ENCODE results near the gene TET3.

DNA sequence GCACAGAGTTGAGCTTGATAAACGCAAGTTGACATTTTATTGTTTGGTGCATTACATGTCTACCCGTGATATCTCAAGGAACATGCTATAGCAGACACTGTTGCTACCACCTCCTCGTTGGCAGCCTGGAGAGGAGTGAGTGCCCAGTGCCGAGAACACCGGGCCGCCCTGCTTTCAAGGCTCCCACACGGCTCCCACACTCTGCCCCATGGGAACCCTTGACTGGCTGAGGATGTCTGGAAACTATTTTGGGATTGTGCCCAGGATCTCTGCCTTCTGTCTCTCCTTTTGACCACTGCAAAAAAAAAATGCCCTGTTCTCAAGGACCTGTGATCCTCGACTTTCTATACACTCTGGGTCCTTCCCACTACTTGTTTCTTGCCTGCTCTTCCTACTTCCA lies 21.1 kb downstream of the TET3 start:
- TF ChIP-seq, protein P1, sequence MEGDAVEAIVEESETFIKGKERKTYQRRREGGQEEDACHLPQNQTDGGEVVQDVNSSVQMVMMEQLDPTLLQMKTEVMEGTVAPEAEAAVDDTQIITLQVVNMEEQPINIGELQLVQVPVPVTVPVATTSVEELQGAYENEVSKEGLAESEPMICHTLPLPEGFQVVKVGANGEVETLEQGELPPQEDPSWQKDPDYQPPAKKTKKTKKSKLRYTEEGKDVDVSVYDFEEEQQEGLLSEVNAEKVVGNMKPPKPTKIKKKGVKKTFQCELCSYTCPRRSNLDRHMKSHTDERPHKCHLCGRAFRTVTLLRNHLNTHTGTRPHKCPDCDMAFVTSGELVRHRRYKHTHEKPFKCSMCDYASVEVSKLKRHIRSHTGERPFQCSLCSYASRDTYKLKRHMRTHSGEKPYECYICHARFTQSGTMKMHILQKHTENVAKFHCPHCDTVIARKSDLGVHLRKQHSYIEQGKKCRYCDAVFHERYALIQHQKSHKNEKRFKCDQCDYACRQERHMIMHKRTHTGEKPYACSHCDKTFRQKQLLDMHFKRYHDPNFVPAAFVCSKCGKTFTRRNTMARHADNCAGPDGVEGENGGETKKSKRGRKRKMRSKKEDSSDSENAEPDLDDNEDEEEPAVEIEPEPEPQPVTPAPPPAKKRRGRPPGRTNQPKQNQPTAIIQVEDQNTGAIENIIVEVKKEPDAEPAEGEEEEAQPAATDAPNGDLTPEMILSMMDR (IDR thresholded peaks at IDR 0.05; ENCODE audit: extremely low read depth in 1 of 2, insufficient read depth in 1 of 2, low read depth in 1 of 2, low read length in 2 of 2), result no peak
- no peak for TF ChIP-seq POLR2AphosphoS5 (IDR thresholded peaks at IDR 0.05; ENCODE audit: insufficient read depth, low read depth, low read length)
- no peak for TF ChIP-seq MYC (IDR thresholded peaks at IDR 0.05; ENCODE audit: low read depth, low read length)
- TF ChIP-seq POLR2A (IDR thresholded peaks at IDR 0.05; ENCODE audit: low read depth, low read length), result no peak
- TF ChIP-seq JUN (IDR thresholded peaks at IDR 0.05; ENCODE audit: borderline replicate concordance, insufficient read depth, insufficient read length, low read depth), result no peak

All from endothelial cell of umbilical vein (primary cell).